Measurements from ENCODE around the gene WDR47. TPM values are rescaled to one million over a fixed set of nuclear protein-coding genes. Genes with fewer than 3 reads are reported as not detected.

The WDR47 gene
- total RNA-seq, 1 experiment from 2014 or later = 9.3 TPM

DNA sequence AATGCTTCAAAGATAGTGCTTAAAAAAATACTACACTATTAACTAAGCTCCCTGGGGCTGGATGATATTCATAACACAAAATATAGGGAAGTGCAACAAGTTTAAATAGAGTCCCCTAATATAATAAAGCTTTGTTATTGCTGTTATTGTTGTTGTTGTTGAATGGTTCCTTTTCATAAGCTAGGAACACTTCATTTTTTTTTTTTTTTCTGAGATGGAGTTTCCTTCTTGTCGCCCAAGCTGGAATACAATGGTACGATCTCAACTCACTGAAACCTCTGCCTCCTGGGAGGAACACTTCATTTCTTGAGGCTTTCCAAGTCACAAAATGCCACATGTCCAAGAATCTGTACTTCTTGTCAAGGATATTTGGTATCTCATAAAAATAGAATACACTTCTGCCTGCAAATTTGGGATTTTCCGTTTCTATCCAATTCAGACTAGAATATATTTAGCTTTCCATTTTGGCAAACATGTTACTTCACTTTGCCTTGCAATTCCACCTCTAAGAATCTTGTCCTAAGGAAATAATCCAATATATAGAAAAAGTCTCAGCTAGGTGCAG, 21.1 kb downstream of the WDR47 start:
- H3K4me2 ChIP-seq (ENCODE audit: low read length) = no peak overlapping the region
- TF ChIP-seq SRF (IDR thresholded peaks at IDR 0.05; ENCODE audit: low read depth) = no peak
- TF ChIP-seq ZFX (IDR thresholded peaks at IDR 0.05) = no peak
- TF ChIP-seq YY1 (IDR thresholded peaks at IDR 0.05; ENCODE audit: extremely low read depth, insufficient replicate concordance, low read depth, low read length) = no peak
- TF ChIP-seq TCF7L2 (IDR thresholded peaks at IDR 0.05; ENCODE audit: borderline replicate concordance, extremely low read depth, insufficient read depth, insufficient read length) = no peak
- no peak for TF ChIP-seq SIN3A (IDR thresholded peaks at IDR 0.05; ENCODE audit: low read depth)
- TF ChIP-seq EZH2phosphoT487 (IDR thresholded peaks at IDR 0.05; ENCODE audit: borderline replicate concordance) = no peak
- TF ChIP-seq ELF1 (IDR thresholded peaks at IDR 0.05; ENCODE audit: borderline replicate concordance, low read depth) = no peak
- TF ChIP-seq CEBPB (IDR thresholded peaks at IDR 0.05; ENCODE audit: low read depth) = no peak
- TF ChIP-seq, protein P1, sequence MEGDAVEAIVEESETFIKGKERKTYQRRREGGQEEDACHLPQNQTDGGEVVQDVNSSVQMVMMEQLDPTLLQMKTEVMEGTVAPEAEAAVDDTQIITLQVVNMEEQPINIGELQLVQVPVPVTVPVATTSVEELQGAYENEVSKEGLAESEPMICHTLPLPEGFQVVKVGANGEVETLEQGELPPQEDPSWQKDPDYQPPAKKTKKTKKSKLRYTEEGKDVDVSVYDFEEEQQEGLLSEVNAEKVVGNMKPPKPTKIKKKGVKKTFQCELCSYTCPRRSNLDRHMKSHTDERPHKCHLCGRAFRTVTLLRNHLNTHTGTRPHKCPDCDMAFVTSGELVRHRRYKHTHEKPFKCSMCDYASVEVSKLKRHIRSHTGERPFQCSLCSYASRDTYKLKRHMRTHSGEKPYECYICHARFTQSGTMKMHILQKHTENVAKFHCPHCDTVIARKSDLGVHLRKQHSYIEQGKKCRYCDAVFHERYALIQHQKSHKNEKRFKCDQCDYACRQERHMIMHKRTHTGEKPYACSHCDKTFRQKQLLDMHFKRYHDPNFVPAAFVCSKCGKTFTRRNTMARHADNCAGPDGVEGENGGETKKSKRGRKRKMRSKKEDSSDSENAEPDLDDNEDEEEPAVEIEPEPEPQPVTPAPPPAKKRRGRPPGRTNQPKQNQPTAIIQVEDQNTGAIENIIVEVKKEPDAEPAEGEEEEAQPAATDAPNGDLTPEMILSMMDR (IDR thresholded peaks at IDR 0.05 in 2 of 3, conservative IDR thresholded peaks at IDR 0.05 in 1 of 3; ENCODE audit: borderline replicate concordance in 1 of 3, insufficient read depth in 1 of 3, low read depth in 2 of 3, low read length in 2 of 3) = no peak
- TF ChIP-seq ATF3 (IDR thresholded peaks at IDR 0.05) = no peak
- no peak for TF ChIP-seq POLR2AphosphoS5 (IDR thresholded peaks at IDR 0.05; ENCODE audit: low read depth, low read length)
- no peak for TF ChIP-seq POLR2A (IDR thresholded peaks at IDR 0.05; ENCODE audit: borderline replicate concordance, extremely low read depth, insufficient read depth, insufficient read length)
- TF ChIP-seq CBX3 (IDR thresholded peaks at IDR 0.05; ENCODE audit: low read depth) = no peak
- TF ChIP-seq EZH2 (IDR thresholded peaks at IDR 0.05) = no peak
- TF ChIP-seq REST (IDR thresholded peaks at IDR 0.05; ENCODE audit: low read depth) = no peak
- TF ChIP-seq RAD21 (IDR thresholded peaks at IDR 0.05; ENCODE audit: low read depth) = no peak
- TF ChIP-seq FOSL1 (IDR thresholded peaks at IDR 0.05; ENCODE audit: low read depth) = no peak
- TF ChIP-seq EGR1 (IDR thresholded peaks at IDR 0.05; ENCODE audit: low read depth) = no peak
- TF ChIP-seq ZNF274 (IDR thresholded peaks at IDR 0.05; ENCODE audit: low read depth, low read length) = no peak
- TF ChIP-seq, protein P2, sequence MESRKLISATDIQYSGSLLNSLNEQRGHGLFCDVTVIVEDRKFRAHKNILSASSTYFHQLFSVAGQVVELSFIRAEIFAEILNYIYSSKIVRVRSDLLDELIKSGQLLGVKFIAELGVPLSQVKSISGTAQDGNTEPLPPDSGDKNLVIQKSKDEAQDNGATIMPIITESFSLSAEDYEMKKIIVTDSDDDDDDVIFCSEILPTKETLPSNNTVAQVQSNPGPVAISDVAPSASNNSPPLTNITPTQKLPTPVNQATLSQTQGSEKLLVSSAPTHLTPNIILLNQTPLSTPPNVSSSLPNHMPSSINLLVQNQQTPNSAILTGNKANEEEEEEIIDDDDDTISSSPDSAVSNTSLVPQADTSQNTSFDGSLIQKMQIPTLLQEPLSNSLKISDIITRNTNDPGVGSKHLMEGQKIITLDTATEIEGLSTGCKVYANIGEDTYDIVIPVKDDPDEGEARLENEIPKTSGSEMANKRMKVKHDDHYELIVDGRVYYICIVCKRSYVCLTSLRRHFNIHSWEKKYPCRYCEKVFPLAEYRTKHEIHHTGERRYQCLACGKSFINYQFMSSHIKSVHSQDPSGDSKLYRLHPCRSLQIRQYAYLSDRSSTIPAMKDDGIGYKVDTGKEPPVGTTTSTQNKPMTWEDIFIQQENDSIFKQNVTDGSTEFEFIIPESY (IDR thresholded peaks at IDR 0.05; ENCODE audit: extremely low read depth, insufficient replicate concordance, low read length) = no peak
- ChIA-PET CTCF (no interaction called here), RAD21 (ENCODE audit: low non-redundant PET in 1 of 2, low total read pairs in 2 of 2, uncharacterized antibody in 2 of 2, unreplicated experiment in 2 of 2) (interaction anchor here in 1 of 2 experiments (0.6 kb wide), 1 partner anchor 11 kb away, joined by 4 read pairs; no protein-coding TSS in a partner anchor), POLR2A (no interaction called here)
- H4K20me1 ChIP-seq (ENCODE audit: insufficient read depth) = no peaks in the 10 kb centered on the region
- no peaks in the 10 kb centered on the region for H3K9me2 ChIP-seq (ENCODE audit: insufficient read depth)
- H3K4me1 ChIP-seq (ENCODE audit: control insufficient read depth in 1 of 2, insufficient read depth in 2 of 2, low read length in 2 of 2) = no peaks in the 10 kb centered on the region
- no peaks in the 10 kb centered on the region for H3K9me3 ChIP-seq (ENCODE audit: control insufficient read depth in 1 of 2, insufficient read depth in 1 of 2, low read depth in 1 of 2, low read length in 2 of 2)
- H3K4me3 ChIP-seq (replicated peaks in 1 of 2; ENCODE audit: low read depth in 1 of 2, low read length in 2 of 2) = no peak overlapping the region
- intact Hi-C loops (cut with micrococcal nuclease) = no loop called here
- no peak overlapping the region for H3K9ac ChIP-seq (ENCODE audit: low read length)
- ATAC-seq = no peak
- no peak overlapping the region for H3K27ac ChIP-seq (ENCODE audit: low read depth, low read length)
- no peaks in the 10 kb centered on the region for H3K27me3 ChIP-seq (ENCODE audit: insufficient read depth, low read length)
- no TSS peak for BruUV-seq (replicated peaks)
- H3K36me3 ChIP-seq (ENCODE audit: control insufficient read depth in 1 of 2, insufficient read depth in 2 of 2, low read length in 2 of 2) = 0 out of 4 replicates have a peak, but pooled peaks cover 0 to 4% of the 10 kb centered on the region in 2 experiments
- no peaks in the 10 kb centered on the region for H3K79me2 ChIP-seq (ENCODE audit: insufficient read depth, low read length)
- H2AFZ ChIP-seq (ENCODE audit: low read depth, low read length, poor library complexity, severe bottlenecking) = no peak overlapping the region
- DNase-seq (ENCODE audit: low read depth, low spot score) = no peak
